Measurements from ENCODE around the gene ARHGEF7.

DNA sequence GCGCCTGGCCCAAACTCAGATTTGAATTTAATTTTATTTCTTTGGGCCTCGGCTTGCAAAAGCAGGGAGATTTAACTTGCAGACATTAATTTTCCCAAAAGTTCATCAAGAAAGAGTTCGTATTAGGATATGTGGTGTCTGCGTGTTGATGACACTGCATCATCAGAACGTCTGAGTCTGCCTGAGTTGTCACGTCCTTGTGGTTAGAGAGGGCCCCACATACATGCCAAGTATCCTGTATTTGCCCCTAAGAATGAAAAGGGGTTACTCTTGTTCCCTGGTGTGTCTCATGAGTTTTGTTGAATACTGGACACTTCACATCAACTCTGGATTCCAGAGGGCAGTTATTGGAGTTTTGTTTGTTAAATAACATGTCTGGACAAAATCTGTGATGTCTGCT lies 199.7 kb downstream of the ARHGEF7 start:
- TF ChIP-seq, protein P1, sequence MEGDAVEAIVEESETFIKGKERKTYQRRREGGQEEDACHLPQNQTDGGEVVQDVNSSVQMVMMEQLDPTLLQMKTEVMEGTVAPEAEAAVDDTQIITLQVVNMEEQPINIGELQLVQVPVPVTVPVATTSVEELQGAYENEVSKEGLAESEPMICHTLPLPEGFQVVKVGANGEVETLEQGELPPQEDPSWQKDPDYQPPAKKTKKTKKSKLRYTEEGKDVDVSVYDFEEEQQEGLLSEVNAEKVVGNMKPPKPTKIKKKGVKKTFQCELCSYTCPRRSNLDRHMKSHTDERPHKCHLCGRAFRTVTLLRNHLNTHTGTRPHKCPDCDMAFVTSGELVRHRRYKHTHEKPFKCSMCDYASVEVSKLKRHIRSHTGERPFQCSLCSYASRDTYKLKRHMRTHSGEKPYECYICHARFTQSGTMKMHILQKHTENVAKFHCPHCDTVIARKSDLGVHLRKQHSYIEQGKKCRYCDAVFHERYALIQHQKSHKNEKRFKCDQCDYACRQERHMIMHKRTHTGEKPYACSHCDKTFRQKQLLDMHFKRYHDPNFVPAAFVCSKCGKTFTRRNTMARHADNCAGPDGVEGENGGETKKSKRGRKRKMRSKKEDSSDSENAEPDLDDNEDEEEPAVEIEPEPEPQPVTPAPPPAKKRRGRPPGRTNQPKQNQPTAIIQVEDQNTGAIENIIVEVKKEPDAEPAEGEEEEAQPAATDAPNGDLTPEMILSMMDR (IDR thresholded peaks at IDR 0.05; ENCODE audit: poor library complexity) = no peak
- no peak for TF ChIP-seq EZH2 (IDR thresholded peaks at IDR 0.05; ENCODE audit: borderline replicate concordance)
